GM12878 (cell line): ENCODE measurements around the gene LIMS2. TPM values are rescaled to one million over a fixed set of nuclear protein-coding genes. Genes with fewer than 3 reads are reported as not detected.

Experiments used
- ATAC-seq: fragments of 200-7000 bp; cut with Tn5 transposase; 3 replicates; pipeline ENCODE4 v1.9.1; 2020; ENCODE audit warnings: mild to moderate bottlenecking, moderate library complexity
- BruUV-seq: library from RNA; stranded (reverse); fragments of 400-500 nt; replicated peaks from 2 replicates; lab custom pipeline; 2021; lab: Mats Ljungman, UMichigan
- CTCF ChIA-PET: fragments of 300-600 bp; sonication (Branson Sonifier 250); formaldehyde crosslinking; extraction: SDS; loops from one replicate; lab custom pipeline; 2021; ENCODE audit warnings: inconsistent platforms; lab: Yijun Ruan, JAX
- POLR2A ChIA-PET: fragments of 350-600 bp; formaldehyde crosslinking; extraction: SDS; loops from one replicate; lab custom pipeline; 2021; ENCODE audit warnings: inconsistent platforms; lab: Charles Lee
- RAD21 ChIA-PET: fragments of 300-600 bp; sonication (Branson Sonifier 250); formaldehyde crosslinking; loops from one replicate; lab custom pipeline; 2023; ENCODE audit warnings: antibody characterized with exemption; ENCODE audit not compliant: unreplicated experiment; lab: Charles Lee
- SMC1A ChIA-PET: fragments of 300-600 bp; sonication (Branson Sonifier 250); formaldehyde crosslinking; loops from one replicate; lab custom pipeline; 2023; ENCODE audit not compliant: unreplicated experiment, uncharacterized antibody; lab: Charles Lee
- DNase-seq: peaks from one replicate; pipeline ENCODE4 v3.0.0-alpha.2; 2011; ENCODE audit warnings: low read depth, low spot score
- FAIRE-seq: peaks from 3 replicates; lab custom pipeline; 2011; peaks lifted over from hg19 to GRCh38; lab: Jason Lieb, UNC
- H2AFZ ChIP-seq: 2 replicates; pipeline ENCODE4 v1.6.0; 2011; ENCODE audit warnings: low read depth, low read length, control low read depth; ENCODE audit not compliant: control insufficient read depth
- H3K27ac ChIP-seq: 2 replicates; pipeline ENCODE4 v1.5.1; 2011; ENCODE audit warnings: control low read depth; ENCODE audit not compliant: control insufficient read depth, insufficient read depth
- H3K27me3 ChIP-seq, 2 experiments: replicated peaks in 1 of 2; 2 replicates each; pipeline versions ENCODE4 v1.6.0 to v1.6.1; 2011; ENCODE audit warnings: low read length in 1 of 2; ENCODE audit not compliant: control insufficient read depth in 2 of 2, insufficient read depth in 2 of 2
- H3K36me3 ChIP-seq, 2 experiments: 2 replicates each; pipeline ENCODE4 v1.5.1; 2011; ENCODE audit warnings: low read length in 1 of 2; ENCODE audit not compliant: control insufficient read depth in 2 of 2, insufficient read depth in 2 of 2
- H3K4me1 ChIP-seq: 2 replicates; pipeline ENCODE4 v1.6.1; 2011; ENCODE audit warnings: mild to moderate bottlenecking, low read length, moderate library complexity, mixed read lengths; ENCODE audit not compliant: control insufficient read depth, insufficient read depth
- H3K4me2 ChIP-seq: 2 replicates; pipeline ENCODE4 v1.6.0; 2011; ENCODE audit warnings: control low read depth; ENCODE audit not compliant: control insufficient read depth, insufficient read depth
- H3K4me3 ChIP-seq: fragments of 200-600 bp; sonication (generic); 2 replicates; pipeline ENCODE4 v1.5.1; 2016
- H3K79me2 ChIP-seq: 2 replicates; pipeline ENCODE4 v1.6.0; 2011; ENCODE audit warnings: low read length; ENCODE audit not compliant: control insufficient read depth, insufficient read depth
- H3K9ac ChIP-seq: 2 replicates; pipeline ENCODE4 v1.8.0; 2011; ENCODE audit warnings: low read length, control low read depth, mixed read lengths; ENCODE audit not compliant: control insufficient read depth, insufficient read depth
- H3K9me3 ChIP-seq: replicated peaks from 3 replicates; pipeline ENCODE4 v1.5.1; 2011; ENCODE audit warnings: mild to moderate bottlenecking, low read length; ENCODE audit not compliant: control insufficient read depth, insufficient read depth
- H4K20me1 ChIP-seq: 2 replicates; pipeline ENCODE4 v1.6.0; 2011; ENCODE audit not compliant: control insufficient read depth, insufficient read depth
- CEBPB ChIP-seq, 2 experiments: fragments of 150-350 bp in 1 of 2; IDR thresholded peaks; 2 replicates each; pipeline ENCODE4 v1.6.1; 2012 to 2014; ENCODE audit warnings: low read depth in 2 of 2, low read length in 2 of 2, borderline replicate concordance in 1 of 2, inconsistent platforms in 1 of 2
- CHD4 ChIP-seq: fragments of 200-600 bp; sonication (generic); IDR thresholded peaks from 2 replicates; pipeline ENCODE4 v1.6.1; 2016; ENCODE audit warnings: mild to moderate bottlenecking
- E2F8 ChIP-seq: fragments of 450-650 bp; IDR thresholded peaks from 2 replicates; pipeline ENCODE4 v1.6.1; 2018; ENCODE audit warnings: mild to moderate bottlenecking, low read depth, moderate library complexity; ENCODE audit not compliant: partially characterized antibody
- HDAC6 ChIP-seq: fragments of 200-600 bp; sonication (generic); IDR thresholded peaks from one replicate; pipeline ENCODE4 v1.8.0; 2017; ENCODE audit warnings: antibody characterized with exemption; ENCODE audit not compliant: unreplicated experiment
- PKNOX1 ChIP-seq: fragments of 450-650 bp; IDR thresholded peaks from 2 replicates; pipeline ENCODE4 v1.6.1; 2016; ENCODE audit warnings: mild to moderate bottlenecking
- POLR2A ChIP-seq: IDR thresholded peaks from 2 replicates; pipeline ENCODE4 v1.6.1; 2011; ENCODE audit warnings: low read depth, mild to moderate bottlenecking, low read length
- RB1 ChIP-seq: fragments of 450-650 bp; formaldehyde crosslinking; IDR thresholded peaks from 2 replicates; pipeline ENCODE4 v1.6.1; 2017; ENCODE audit warnings: mild to moderate bottlenecking, borderline replicate concordance
- RCOR1 ChIP-seq: conservative IDR thresholded peaks from 2 replicates; pipeline ENCODE4 v1.6.1; 2012; ENCODE audit warnings: low read depth, low read length, improper control_type of control experiment
- SP1 ChIP-seq: IDR thresholded peaks from one replicate; pipeline ENCODE4 v1.6.1; 2011; ENCODE audit warnings: low read depth, low read length
- SPI1 ChIP-seq: IDR thresholded peaks from 2 replicates; pipeline ENCODE4 v1.6.1; 2011; ENCODE audit warnings: low read depth, mild to moderate bottlenecking, low read length, moderate library complexity, borderline replicate concordance; ENCODE audit not compliant: insufficient read depth
- SUPT20H ChIP-seq: IDR thresholded peaks from 2 replicates; pipeline ENCODE4 v1.6.1; 2011; ENCODE audit warnings: low read depth, mild to moderate bottlenecking, low read length, moderate library complexity, borderline replicate concordance; ENCODE audit not compliant: control insufficient read depth
- WRNIP1 ChIP-seq: IDR thresholded peaks from 2 replicates; pipeline ENCODE4 v1.6.1; 2011; ENCODE audit warnings: low read depth, low read length, improper control_type of control experiment, borderline replicate concordance
- ZNF24 ChIP-seq: fragments of 450-650 bp; IDR thresholded peaks from 2 replicates; pipeline ENCODE4 v1.6.1; 2017; ENCODE audit warnings: antibody characterized with exemption, mild to moderate bottlenecking
- WGBS: methylation state at CpG from one replicate; pipeline ENCODE4 v1.1.6; 2016; ENCODE audit warnings: low lambda C conversion rate; ENCODE audit not compliant: insufficient replicate concordance, insufficient coverage; ENCODE audit errors: missing lambda C conversion rate; 5-methylcytosine and 5-hydroxymethylcytosine counted together
- in situ Hi-C: fragments of 300-500 bp; cut with MboI; formaldehyde crosslinking; loops from 9 replicates; pipeline ENCODE4 v1.14.3; 2018; ENCODE audit warnings: mixed read lengths
- intact Hi-C: fragments of 100-400 bp; cut with micrococcal nuclease; formaldehyde crosslinking; loops from one replicate; pipeline ENCODE4 v1.14.2; 2022; ENCODE audit not compliant: unreplicated experiment
- polyA plus RNA-seq, 11 experiments: library from polyadenylated mRNA; depleted of rRNA in 4 of 11; unstranded in 6 of 11; stranded (reverse) in 5 of 11; fragments of >200 nt; fragmentation: Nextera tagmentation in 4 of 11; fragmentation: Illumina TruSeq in 1 of 11; extraction: Ambion mirVana in 4 of 11; extraction: Trizol in 1 of 11; gene quantifications; 1 replicate in 1 of 11; 2 replicates in 10 of 11; pipeline versions ENCODE4 v1.2.1 to v1.2.3, GENCODE V29; 2011 to 2016; ENCODE audit warnings: inconsistent platforms in 2 of 11, missing spikeins in 2 of 11, low read depth in 1 of 11
- total RNA-seq, 4 experiments: library from RNA; depleted of rRNA in 3 of 4; stranded (reverse); fragments of >200 nt in 3 of 4; fragmentation: Illumina TruSeq in 1 of 4; extraction: Trizol in 1 of 4; gene quantifications; 2 replicates each; pipeline versions ENCODE4 v1.2.1 to v1.2.3, GENCODE V29; 2013 to 2021

The LIMS2 gene
- total and polyA plus RNA-seq, 10 of the 15 experiments (the other 5 are each of a cell fraction or from before 2014, with no cell fraction given): 0.06 to 0.81 (median 0.16) TPM; not detected in 2

- H4K20me1 ChIP-seq: 0 out of 2 replicates have a peak, but pooled peaks cover 3% of the 10 kb centered on the region
- ChIA-PET POLR2A (no interaction called here), SMC1A (no interaction called here), RAD21 (no interaction called here), CTCF (no interaction called here)
- no peak for DNase-seq
- no peak overlapping the region for H3K4me2 ChIP-seq
- H3K27ac ChIP-seq: no peak overlapping the region
- ATAC-seq: no peak
- in situ Hi-C loops (no loop called here), intact Hi-C loops (no loop called here)
- H2AFZ ChIP-seq: no peak overlapping the region
- H3K9ac ChIP-seq: no peak overlapping the region
- no peaks in the 10 kb centered on the region for H3K79me2 ChIP-seq
- WGBS: 55% methylated on average over 5 of the region's 6 CpGs
- BruUV-seq: no TSS peak
- no peak for TF ChIP-seq RCOR1
- TF ChIP-seq HDAC6: no peak
- TF ChIP-seq SP1: no peak
- no peak for TF ChIP-seq PKNOX1
- TF ChIP-seq SPI1: no peak
- no peak for TF ChIP-seq WRNIP1
- H3K9me3 ChIP-seq: no peaks in the 10 kb centered on the region
- FAIRE-seq: no peak
- H3K36me3 ChIP-seq: no peaks in the 10 kb centered on the region
- H3K27me3 ChIP-seq: peaks cover 8 to 14% of the 10 kb centered on the region in 2 experiments
- no peak overlapping the region for H3K4me3 ChIP-seq
- H3K4me1 ChIP-seq: no peaks in the 10 kb centered on the region
Measured at GRCh38 chr2:127678991-127679390, 3.7 kb upstream of the LIMS2 start.

- POLR2A ChIA-PET: no interaction called here
- in situ Hi-C loops (no loop called here), intact Hi-C loops (no loop called here)
- WGBS: 36% methylated on average over 10 of the region's 10 CpGs
- BruUV-seq: no TSS peak
- H3K4me3 ChIP-seq: no peak overlapping the region
- H3K36me3 ChIP-seq: no peaks in the 10 kb centered on the region
- H3K27me3 ChIP-seq: peaks cover 9 to 15% of the 10 kb centered on the region in 2 experiments
- no peak overlapping the region for H3K27ac ChIP-seq
- ATAC-seq: no peak
- 0 out of 2 replicates have a peak, but pooled peaks cover 3% of the 10 kb centered on the region for H4K20me1 ChIP-seq
- DNase-seq: no peak
- H3K4me1 ChIP-seq: no peaks in the 10 kb centered on the region
- CTCF ChIA-PET: no interaction called here
- RAD21 ChIA-PET: no interaction called here
- H3K79me2 ChIP-seq: no peaks in the 10 kb centered on the region
- H3K9ac ChIP-seq: no peak overlapping the region
- SMC1A ChIA-PET: no interaction called here
- no peaks in the 10 kb centered on the region for H3K9me3 ChIP-seq
- H3K4me2 ChIP-seq: no peak overlapping the region
- FAIRE-seq: no peak
- H2AFZ ChIP-seq: no peak overlapping the region
- TF ChIP-seq CHD4 (no peak), E2F8 (no peak), POLR2A (no peak), CEBPB (IDR thresholded peaks at IDR 0.05; ENCODE audit: borderline replicate concordance in 1 of 2, low read depth in 2 of 2, low read length in 2 of 2) (no peak), SPI1 (no peak), RB1 (no peak), SUPT20H (no peak), ZNF24 (no peak)
Measured at GRCh38 chr2:127678531-127678930, 3.2 kb upstream of the LIMS2 start.
